ENCODE data around the gene HCFC1R1.
"Not testable (repeated sequence)": the region's sequence is repeated elsewhere in the genome, so short reads cannot be mapped to it uniquely, and the experiment has no call there.

Gene HCFC1R1

GRCh38 chr16:3023669-3024478 is at the start of gene HCFC1R1, which contains the start of gene THOC6:
Gene HCFC1R1, minus strand, starts transcription at chr16:3023942. Its CDS starts 1 bp downstream, at chr16:3023941.
Gene THOC6, plus strand, starts transcription at chr16:3024035. Its CDS starts 292 bp downstream, at chr16:3024327.
- DNase-seq, result peak; percentile 92

- DNase-seq, result no peak
Measured at GRCh38 chr16:3073448-3073847, 49.7 kb upstream of the HCFC1R1 start.

GRCh38 chr16:3072576-3073263 is 49.0 kb upstream of the HCFC1R1 start:
- DNase-seq, result not testable (repeated sequence)

GRCh38 chr16:3072148-3072547 is 48.4 kb upstream of the HCFC1R1 start:
- DNase-seq, result not testable (repeated sequence)

- no peak for DNase-seq
Measured at GRCh38 chr16:3071655-3072054, 47.9 kb upstream of the HCFC1R1 start.

GRCh38 chr16:3070608-3071111 is 46.9 kb upstream of the HCFC1R1 start:
- no peak for DNase-seq

- DNase-seq, result not testable (repeated sequence)
Measured at GRCh38 chr16:3069146-3069545, 45.4 kb upstream of the HCFC1R1 start.

GRCh38 chr16:3068487-3068886 is 44.7 kb upstream of the HCFC1R1 start:
- DNase-seq, result no peak

GRCh38 chr16:3066440-3066748 is 42.7 kb upstream of the HCFC1R1 start:
- no peak for DNase-seq

- DNase-seq, result no peak
Measured at GRCh38 chr16:3065742-3066439, 42.1 kb upstream of the HCFC1R1 start.

GRCh38 chr16:3065069-3065741 is 41.5 kb upstream of the HCFC1R1 start, which contains the start of gene IL32:
Gene IL32, plus strand, starts transcription at chr16:3065640. Its CDS starts 172 bp downstream, at chr16:3065812.
- DNase-seq, result no peak

GRCh38 chr16:3063625-3064386 is 40.1 kb upstream of the HCFC1R1 start:
- DNase-seq, result no peak

GRCh38 chr16:3062553-3062952 is 38.8 kb upstream of the HCFC1R1 start:
- DNase-seq, result no peak

- DNase-seq, result no peak
Measured at GRCh38 chr16:3060339-3061127, 36.8 kb upstream of the HCFC1R1 start.

- DNase-seq, result no peak
Measured at GRCh38 chr16:3059723-3060242, 36.0 kb upstream of the HCFC1R1 start.

- DNase-seq, result no peak
Measured at GRCh38 chr16:3059041-3059722, 35.4 kb upstream of the HCFC1R1 start.

- no peak for DNase-seq
Measured at GRCh38 chr16:3058139-3059030, 34.6 kb upstream of the HCFC1R1 start.

- no peak for DNase-seq
Measured at GRCh38 chr16:3057181-3058138, 33.7 kb upstream of the HCFC1R1 start.
